Lower lobe of right lung (tissue), 2 donors: Measurements from ENCODE around the gene SRBD1. TPM values are rescaled to one million over a fixed set of nuclear protein-coding genes. Genes with fewer than 3 reads are reported as not detected.
A peak's percentile ranks its signal among the peaks of the same experiment; 100 is the strongest.

Experiments
- ATAC-seq, 2 donors: fragments of 200-7000 bp; cut with Tn5 transposase; one replicate each; pipeline ENCODE4 v1.9.1; 2020 to 2022; ENCODE audit warnings: mild to moderate bottlenecking in 2 of 2, moderate library complexity in 2 of 2
- DNase-seq: peaks from one replicate; pipeline ENCODE4 v3.0.0-alpha.2; 2020
- H3K27ac ChIP-seq: fragments of 200-600 bp; one replicate; pipeline ENCODE4 v1.8.0; 2022
- H3K27me3 ChIP-seq: fragments of 200-600 bp; one replicate; pipeline ENCODE4 v1.8.0; 2022; ENCODE audit warnings: low read depth
- H3K36me3 ChIP-seq: fragments of 200-600 bp; one replicate; pipeline ENCODE4 v1.8.0; 2022; ENCODE audit warnings: mild to moderate bottlenecking
- H3K4me1 ChIP-seq: fragments of 200-600 bp; one replicate; pipeline ENCODE4 v1.8.0; 2022
- H3K4me3 ChIP-seq: fragments of 200-600 bp; one replicate; pipeline ENCODE4 v1.8.0; 2022; ENCODE audit warnings: mild to moderate bottlenecking
- H3K9me3 ChIP-seq: fragments of 200-600 bp; one replicate; pipeline ENCODE4 v1.8.0; 2022
- intact Hi-C: fragments of 100-400 bp; cut with DNase I; formaldehyde crosslinking; loops from one replicate; pipeline ENCODE4 v1.11.0; 2022
- long read RNA-seq: library from polyadenylated mRNA; unstranded; transcript quantifications from one replicate; pipeline ENCODE4 v2.0.0, GENCODE V29; 2021
- total RNA-seq: library from RNA; stranded (reverse); fragmentation: NEBNext Ultra II Directional; extraction: Animal tissue kit (Norgen Biotek cat#: 25700); gene quantifications from one replicate; pipeline ENCODE4 v1.2.1, GENCODE V29; 2021
- TF ChIP-seq, protein P1 (sequence below): fragments of 200-600 bp; IDR thresholded peaks from one replicate; pipeline ENCODE4 v1.8.0; 2022; ENCODE audit warnings: antibody characterized with exemption, mild to moderate bottlenecking
- donor health status: DM: no; HTN: yes; CAD: no; lungs with severe emphysema.

Gene SRBD1, protein sequence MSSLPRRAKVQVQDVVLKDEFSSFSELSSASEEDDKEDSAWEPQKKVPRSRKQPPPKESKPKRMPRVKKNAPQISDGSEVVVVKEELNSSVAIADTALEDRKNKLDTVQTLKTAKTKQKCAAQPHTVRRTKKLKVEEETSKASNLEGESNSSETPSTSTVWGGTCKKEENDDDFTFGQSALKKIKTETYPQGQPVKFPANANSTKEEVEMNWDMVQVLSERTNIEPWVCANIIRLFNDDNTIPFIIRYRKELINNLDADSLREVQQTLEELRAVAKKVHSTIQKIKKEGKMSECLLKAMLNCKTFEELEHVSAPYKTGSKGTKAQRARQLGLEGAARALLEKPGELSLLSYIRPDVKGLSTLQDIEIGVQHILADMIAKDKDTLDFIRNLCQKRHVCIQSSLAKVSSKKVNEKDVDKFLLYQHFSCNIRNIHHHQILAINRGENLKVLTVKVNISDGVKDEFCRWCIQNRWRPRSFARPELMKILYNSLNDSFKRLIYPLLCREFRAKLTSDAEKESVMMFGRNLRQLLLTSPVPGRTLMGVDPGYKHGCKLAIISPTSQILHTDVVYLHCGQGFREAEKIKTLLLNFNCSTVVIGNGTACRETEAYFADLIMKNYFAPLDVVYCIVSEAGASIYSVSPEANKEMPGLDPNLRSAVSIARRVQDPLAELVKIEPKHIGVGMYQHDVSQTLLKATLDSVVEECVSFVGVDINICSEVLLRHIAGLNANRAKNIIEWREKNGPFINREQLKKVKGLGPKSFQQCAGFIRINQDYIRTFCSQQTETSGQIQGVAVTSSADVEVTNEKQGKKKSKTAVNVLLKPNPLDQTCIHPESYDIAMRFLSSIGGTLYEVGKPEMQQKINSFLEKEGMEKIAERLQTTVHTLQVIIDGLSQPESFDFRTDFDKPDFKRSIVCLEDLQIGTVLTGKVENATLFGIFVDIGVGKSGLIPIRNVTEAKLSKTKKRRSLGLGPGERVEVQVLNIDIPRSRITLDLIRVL
- 15.4 TPM for total RNA-seq
- long read RNA-seq, transcript SRBD1-201 (21 exons, 3,681 nt): major isoform, 6 of 20 reads
- long read RNA-seq, partial matches to known transcripts: 4 of 20 reads
- long read RNA-seq, other reads (novel, unspliced or antisense): 10 of 20 reads

DNA sequence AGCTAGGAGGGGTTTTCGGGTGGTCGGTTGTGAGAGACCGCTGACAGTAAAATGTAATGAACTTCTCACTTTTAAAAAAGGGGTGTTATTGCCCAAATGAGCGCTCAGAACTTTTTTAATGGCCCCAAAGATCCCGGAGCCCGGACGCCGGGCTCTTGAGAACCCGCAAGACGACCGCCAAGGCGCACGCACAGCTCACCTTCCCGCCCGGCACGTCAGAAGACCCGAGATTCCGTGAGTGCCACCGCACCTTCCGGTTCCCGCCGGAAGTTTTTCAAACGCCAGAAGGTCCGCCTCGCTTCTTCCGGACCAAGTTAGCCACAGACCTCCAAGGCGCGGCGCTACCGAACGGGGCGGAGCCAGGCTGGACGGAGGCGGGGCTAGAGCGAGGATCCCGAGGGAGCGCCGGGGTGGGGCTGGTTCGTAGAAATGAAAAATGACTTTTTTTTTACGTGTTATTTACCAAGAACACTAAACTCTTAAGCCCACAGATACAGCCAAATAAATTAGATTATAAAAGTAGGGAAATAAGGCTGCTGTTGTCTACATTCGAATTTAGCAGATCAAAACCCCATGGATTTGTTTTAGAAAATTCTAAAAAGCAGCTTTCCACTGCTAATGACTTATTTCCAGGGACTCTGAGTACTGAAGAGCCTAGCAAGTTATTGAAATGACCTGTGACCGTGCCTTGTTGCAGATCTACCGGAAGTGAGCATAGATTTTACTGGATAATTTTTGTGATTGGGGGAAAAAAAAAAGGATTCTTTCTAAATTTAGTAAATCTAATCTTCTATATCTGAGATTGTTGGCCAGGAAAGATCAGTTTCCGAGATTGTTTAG is at the start of gene SRBD1:
TSS of gene SRBD1 (minus strand) at position 248 of the 840 bp plus-strand sequence. CDS start 5,826 bp downstream, outside the sequence.
- ATAC-seq (peak; percentile 98 to 99), DNase-seq (peak; percentile 96)
- Histone ChIP-seq H3K9me3 (no peaks in the 10 kb centered on the region), H3K4me1 (peaks cover 28% of the 10 kb centered on the region), H3K27me3 (no peaks in the 10 kb centered on the region), H3K36me3 (no peaks in the 10 kb centered on the region), H3K4me3 (peak within 1 kb of the TSS; percentile 82), H3K27ac (peak within 1 kb of the TSS; percentile 85)
- TF ChIP-seq, protein P1, sequence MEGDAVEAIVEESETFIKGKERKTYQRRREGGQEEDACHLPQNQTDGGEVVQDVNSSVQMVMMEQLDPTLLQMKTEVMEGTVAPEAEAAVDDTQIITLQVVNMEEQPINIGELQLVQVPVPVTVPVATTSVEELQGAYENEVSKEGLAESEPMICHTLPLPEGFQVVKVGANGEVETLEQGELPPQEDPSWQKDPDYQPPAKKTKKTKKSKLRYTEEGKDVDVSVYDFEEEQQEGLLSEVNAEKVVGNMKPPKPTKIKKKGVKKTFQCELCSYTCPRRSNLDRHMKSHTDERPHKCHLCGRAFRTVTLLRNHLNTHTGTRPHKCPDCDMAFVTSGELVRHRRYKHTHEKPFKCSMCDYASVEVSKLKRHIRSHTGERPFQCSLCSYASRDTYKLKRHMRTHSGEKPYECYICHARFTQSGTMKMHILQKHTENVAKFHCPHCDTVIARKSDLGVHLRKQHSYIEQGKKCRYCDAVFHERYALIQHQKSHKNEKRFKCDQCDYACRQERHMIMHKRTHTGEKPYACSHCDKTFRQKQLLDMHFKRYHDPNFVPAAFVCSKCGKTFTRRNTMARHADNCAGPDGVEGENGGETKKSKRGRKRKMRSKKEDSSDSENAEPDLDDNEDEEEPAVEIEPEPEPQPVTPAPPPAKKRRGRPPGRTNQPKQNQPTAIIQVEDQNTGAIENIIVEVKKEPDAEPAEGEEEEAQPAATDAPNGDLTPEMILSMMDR: no peak
- intact Hi-C loops: no loop called here

DNA sequence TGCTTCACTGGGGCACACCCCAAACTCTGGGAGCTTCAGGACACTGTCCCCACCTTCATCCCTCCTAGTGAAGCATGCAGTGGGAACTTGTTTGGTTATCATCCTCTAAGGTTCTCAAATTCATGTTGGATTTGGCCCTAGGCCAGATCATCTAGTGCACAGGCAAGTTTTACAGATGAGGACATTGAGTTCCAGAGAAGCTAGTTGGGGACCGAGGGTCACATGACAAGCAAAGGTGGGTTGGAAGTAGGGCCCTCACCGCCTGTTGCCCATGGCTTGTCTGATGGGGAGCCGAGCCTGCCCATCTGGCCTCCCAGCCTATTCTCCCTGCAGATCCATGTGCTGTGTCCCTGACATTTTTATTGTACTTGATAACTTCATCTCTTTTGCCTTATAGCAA is 43.2 kb upstream of the SRBD1 start:
- H3K9me3 ChIP-seq: no peaks in the 10 kb centered on the region
- no peaks in the 10 kb centered on the region for H3K27me3 ChIP-seq
- no peak overlapping the region for H3K27ac ChIP-seq
- TF ChIP-seq, protein P1: no peak
- DNase-seq: no peak
- intact Hi-C loops: no loop called here
- peak overlapping the region; percentile 80 for H3K4me3 ChIP-seq
- H3K4me1 ChIP-seq: peaks cover 36% of the 10 kb centered on the region
- H3K36me3 ChIP-seq: no peaks in the 10 kb centered on the region
- ATAC-seq: no peak

DNA sequence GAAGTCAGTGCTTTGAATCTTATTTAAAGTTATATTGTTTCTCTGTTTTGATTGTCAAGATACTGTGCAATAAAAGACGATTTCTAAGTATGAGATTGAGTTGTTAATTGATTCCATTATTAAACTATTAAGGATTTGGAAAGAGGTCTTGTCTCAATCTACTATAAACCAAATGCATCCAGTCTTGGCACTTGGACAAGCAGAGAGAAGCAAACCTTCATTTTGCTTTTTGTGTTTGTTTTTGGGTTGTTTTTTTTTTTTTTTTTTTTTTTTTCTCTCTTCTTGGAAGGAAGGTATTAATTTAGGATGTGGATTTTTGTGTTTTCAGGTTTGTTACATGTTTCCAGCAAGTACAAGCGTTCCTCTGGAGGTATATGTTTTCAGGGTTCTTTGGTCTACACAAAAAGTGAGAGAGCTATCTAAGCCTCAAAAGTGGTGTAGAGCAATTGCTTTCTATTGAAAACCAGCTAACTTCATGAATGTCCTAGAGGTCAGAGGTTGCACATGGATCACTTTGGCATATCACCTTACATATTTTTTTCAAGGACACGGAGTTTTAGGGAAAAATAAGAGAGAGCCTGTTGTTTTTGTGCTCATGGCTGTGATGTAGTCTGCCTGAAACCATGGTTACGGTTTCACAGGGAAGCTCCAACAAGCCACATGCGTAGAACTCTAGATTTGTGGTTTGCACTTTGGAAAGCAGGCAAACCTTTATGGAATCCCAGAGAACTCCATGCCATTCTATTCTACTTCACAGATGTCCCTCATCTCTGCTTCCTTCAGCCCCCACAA is 42.3 kb upstream of the SRBD1 start:
- Histone ChIP-seq H3K27ac (no peak overlapping the region), H3K9me3 (no peaks in the 10 kb centered on the region), H3K27me3 (no peaks in the 10 kb centered on the region), H3K4me1 (peaks cover 45% of the 10 kb centered on the region), H3K36me3 (no peaks in the 10 kb centered on the region), H3K4me3 (peak overlapping the region; percentile 80)
- TF ChIP-seq, protein P1: no peak
- intact Hi-C loops: no loop called here
- ATAC-seq: no peak
- no peak for DNase-seq

DNA sequence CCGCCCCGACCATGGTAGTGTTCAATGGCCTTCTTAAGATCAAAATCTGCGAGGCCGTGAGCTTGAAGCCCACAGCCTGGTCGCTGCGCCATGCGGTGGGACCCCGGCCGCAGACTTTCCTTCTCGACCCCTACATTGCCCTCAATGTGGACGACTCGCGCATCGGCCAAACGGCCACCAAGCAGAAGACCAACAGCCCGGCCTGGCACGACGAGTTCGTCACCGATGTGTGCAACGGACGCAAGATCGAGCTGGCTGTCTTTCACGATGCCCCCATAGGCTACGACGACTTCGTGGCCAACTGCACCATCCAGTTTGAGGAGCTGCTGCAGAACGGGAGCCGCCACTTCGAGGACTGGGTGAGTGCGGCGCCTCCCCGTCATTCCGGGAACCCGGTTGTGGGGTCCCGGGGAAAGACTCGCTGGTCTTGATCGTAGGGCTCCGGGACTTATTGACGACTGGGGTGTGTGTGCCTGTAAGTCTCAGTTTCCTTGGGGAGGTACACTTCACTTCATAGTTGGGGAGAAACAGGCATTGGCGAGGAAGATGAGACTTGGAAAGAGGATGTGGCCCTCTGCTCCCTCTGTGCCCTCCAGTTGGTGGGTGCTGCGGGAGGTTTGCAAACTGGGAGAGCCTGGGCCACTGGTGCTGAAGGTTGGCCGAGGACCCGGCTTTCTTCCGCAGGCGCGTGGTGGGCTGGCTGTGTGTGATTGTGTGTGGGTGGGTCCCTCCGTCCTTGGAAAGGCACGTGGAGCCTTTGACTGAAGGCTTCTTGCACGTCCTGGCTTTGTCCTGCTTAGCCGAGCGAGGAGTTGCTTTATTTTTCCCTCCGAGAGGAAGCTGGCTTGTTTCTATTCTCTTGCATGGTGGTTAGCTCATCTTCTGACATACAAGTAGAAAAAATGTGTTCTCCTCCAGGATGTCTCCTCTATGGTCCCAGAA is 41.3 kb upstream of the SRBD1 start:
- Histone ChIP-seq H3K4me3 (peak overlapping the region; percentile 80), H3K4me1 (peaks cover 53% of the 10 kb centered on the region), H3K36me3 (no peaks in the 10 kb centered on the region), H3K27me3 (no peaks in the 10 kb centered on the region), H3K27ac (peak overlapping the region; percentile 98), H3K9me3 (no peaks in the 10 kb centered on the region)
- TF ChIP-seq, protein P1: no peak
- ATAC-seq: no peak
- peak; percentile 66 for DNase-seq
- intact Hi-C loops: no loop called here
